Prostate gland (tissue), 2 donors: ENCODE results near the gene MYOCD.

ENCODE experiments used
- CTCF ChIP-seq, 4 experiments: fragments of 200-600 bp in 2 of 4; fragments of 450-650 bp in 2 of 4; sonication (generic) in 2 of 4; IDR thresholded peaks; 1 replicate in 3 of 4; 2 replicates in 1 of 4; pipeline ENCODE4 v1.5.1; 2016 to 2019; ENCODE audit warnings: antibody characterized with exemption in 4 of 4, mild to moderate bottlenecking in 2 of 4, moderate library complexity in 2 of 4
- POLR2A ChIP-seq: fragments of 450-650 bp; IDR thresholded peaks from one replicate; pipeline ENCODE4 v1.6.1; 2016; ENCODE audit warnings: antibody characterized with exemption, mild to moderate bottlenecking
- POLR2AphosphoS5 ChIP-seq: sonication (generic); formaldehyde crosslinking; IDR thresholded peaks from one replicate; pipeline ENCODE4 v1.6.1; 2017; ENCODE audit warnings: antibody characterized with exemption

GRCh38 chr17:12730931-12731521 lies 65.3 kb downstream of the MYOCD start:
- TF ChIP-seq CTCF (IDR thresholded peaks at IDR 0.05) (no peak), POLR2A (no peak), POLR2AphosphoS5 (no peak)
